HG02623 (cell line): ENCODE results near the gene MED9.
A peak's percentile ranks its signal among the peaks of the same experiment; 100 is the strongest.
"Not testable (repeated sequence)": the region's sequence is repeated elsewhere in the genome, so short reads cannot be mapped to it uniquely, and the experiment has no call there.

Experiments
- ATAC-seq: cut with Tn5 transposase; IDR thresholded peaks from one replicate; pipeline ENCODE4 v1.9.1; 2021; ENCODE audit warnings: moderate library complexity; ENCODE audit not compliant: unreplicated experiment

The MED9 gene, protein sequence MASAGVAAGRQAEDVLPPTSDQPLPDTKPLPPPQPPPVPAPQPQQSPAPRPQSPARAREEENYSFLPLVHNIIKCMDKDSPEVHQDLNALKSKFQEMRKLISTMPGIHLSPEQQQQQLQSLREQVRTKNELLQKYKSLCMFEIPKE

DNA sequence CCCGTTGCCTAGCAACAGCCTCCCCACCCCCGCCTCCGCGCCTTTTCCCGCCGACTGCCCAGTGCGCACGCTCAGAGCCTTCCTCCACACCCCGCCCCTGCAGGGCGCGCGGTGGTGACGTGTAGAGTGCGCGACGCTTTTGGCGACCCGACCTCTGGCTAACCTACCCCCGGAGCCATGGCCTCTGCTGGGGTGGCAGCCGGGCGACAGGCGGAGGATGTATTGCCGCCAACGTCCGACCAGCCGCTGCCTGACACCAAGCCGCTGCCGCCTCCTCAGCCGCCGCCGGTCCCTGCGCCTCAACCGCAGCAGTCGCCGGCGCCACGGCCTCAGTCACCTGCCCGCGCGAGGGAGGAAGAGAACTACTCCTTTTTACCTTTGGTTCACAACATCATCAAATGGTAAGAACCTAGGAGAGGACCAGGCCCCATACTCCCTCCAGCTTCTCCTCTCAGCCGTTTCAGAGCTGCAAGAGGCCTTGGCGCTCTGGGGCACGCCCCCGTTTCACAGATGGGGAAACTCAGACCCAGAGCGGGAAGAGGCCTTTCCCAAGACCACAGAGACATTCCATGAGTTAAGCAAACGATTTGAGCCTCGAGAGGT is at the start of gene MED9:
Gene MED9, plus strand, starts transcription at position 136 of the 603 bp plus-strand sequence. Its CDS starts 42 bp downstream, at position 178.
- peak; percentile 85 for ATAC-seq

DNA sequence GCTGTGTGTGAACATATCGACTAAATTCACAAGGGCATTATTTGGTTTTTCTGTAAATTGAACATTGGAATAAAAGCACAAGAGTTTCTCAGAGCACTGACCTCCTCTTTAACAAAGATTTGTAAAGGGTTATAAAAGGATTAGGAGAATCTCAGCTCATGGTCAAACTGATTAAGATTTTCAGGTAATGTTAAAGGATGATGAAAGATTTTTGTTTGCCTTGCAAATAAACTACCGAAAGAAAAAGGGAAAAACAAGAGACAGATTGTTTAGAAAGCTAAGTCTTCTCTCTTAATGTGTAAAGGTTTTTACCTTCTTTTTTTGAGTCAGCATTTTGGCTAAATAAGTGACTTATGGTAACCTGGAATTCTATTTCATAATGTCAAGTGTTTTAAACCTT is 47.6 kb upstream of the MED9 start:
- no peak for ATAC-seq

DNA sequence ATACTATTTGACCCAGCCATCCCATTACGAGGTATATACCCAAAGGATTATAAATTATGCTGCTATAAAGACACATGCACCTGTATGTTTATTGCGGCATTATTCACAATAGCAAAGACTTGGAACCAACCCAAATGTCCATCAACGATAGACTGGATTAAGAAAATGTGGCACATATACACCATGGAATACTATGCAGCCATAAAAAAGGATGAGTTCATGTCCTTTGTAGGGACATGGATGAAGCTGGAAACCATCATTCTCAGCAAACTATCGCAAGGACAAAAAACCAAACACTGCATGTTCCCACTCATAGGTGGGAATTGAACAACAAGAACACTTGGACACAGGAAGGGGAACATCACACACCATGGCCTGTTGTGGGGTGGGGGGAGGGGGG is 45.9 kb upstream of the MED9 start:
- not testable (repeated sequence) for ATAC-seq

DNA sequence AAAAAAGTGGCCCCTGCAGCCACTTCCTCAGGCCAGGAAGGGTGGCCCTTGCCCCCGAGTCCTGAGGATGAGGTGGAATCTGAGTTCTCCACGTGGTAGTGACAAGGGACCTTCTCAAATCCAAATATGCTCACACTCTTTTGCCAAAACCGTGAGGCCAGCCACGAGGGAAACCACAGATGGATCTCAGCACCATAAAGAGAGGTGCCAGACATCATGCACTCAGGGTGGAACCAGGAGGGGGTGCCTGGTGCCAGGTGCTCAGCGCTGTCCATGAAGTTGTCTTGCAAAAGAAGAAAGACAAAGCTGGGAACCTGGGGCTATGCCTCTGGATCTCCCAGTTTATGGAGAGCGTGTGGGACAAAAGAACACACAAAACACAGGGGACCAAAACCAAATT is 45.2 kb upstream of the MED9 start:
- ATAC-seq: no peak

DNA sequence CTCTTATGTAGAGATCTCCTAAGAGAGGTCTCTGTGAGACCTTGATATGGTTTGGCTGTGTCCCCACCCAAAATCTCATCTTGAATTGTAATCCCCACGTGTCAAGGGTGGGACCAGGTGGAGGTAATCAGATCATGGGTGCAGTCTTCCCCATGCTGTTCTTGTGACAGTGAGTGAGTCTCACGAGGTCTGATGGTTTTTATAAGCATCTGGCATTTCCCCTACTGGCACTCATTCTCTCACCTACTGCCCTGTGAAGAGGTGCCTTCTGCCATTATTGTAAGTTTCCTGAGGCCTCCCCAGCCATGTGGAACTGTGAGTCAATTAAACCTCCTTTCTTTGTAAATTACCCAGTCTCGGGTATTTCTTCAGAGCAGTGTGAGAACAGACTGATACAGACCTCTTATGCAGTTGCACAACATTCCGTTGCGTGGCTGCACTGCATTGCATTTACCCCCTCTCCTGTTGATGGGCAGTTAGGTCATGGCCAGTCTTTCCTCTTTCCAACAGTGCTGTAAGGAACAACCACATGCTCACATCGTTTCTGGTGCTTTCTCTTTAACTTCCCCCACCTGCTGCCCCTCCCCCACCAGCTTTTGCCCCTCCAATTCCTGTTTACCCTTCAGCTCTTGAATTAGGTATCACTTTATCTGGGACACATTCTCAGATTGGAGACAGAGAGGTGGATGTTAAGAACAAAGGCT is 43.6 kb upstream of the MED9 start:
- no peak for ATAC-seq

DNA sequence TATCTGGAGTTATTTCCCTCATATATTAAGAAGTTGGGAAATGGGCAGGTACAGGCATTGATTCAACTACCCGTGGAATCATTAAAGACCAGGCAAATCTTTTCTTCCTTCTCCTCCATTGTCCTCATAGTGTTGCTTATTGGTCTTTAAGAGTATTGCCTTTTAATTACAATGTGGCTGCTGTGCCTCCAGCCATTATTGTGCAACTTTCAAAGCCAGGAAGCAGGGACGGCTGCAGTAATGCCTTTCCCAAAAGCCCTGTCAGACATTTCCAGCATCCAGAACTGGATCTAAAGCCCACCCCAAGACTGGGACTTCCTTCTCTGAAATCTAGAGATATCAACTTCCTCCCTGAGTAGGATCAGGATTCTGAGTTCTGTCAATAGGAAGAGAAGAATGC is 42.3 kb upstream of the MED9 start:
- ATAC-seq: no peak

DNA sequence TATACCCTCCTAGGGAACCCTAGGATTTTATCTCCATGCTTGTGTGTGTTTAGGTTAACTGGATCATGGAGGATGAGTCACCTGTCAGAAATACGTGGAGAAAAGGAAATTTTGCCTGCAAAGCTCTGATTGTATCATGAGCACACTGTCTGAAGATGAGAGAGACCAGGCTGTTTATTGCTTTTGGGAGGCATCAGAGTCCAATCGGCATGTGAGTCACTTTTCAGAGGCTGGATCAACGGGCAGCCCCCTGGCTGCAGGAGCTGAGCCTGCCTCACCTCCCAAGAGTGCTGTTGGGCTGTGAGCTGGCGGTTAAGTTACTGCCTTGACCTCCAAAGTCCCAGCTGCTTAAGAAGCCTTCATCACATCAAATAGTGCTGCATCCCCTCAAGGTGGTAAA is 41.5 kb upstream of the MED9 start:
- no peak for ATAC-seq

DNA sequence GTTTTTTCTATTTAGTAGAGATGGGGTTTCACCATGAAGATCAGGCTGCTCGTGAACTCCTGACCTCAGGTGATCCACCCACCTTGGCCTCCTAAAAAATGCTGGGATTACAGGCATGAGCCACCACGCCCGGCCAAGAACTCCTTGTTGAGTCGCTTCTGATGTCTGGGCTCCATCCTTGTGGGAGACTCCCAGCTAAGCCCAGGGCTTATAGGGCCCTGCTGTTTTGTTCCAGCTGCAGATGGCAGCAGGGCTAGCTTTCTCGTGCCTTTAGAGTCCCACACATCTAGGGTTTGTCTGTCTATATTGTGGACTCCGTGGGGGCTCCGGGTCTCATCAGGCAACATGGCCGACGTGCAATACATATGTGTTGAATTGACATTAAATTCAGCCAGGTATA is 39.3 kb upstream of the MED9 start:
- no peak for ATAC-seq

DNA sequence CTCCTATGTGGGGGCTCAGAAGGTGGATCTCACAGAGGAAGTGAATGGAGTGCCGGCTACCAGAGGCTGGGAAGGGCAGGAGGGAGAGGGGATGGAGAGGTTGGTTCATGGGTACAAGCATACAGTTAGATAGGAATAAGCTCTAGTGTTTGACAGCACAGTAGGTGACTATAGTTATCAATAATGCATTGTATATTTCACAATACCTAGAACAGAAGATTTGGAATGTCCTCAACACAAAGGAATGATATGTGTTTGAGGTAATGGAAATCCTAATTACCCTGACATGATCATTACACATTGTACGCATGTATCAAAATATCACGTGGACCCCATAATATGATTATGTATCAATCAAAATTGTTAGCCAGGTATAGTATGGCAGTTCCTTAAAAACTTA is 38.9 kb upstream of the MED9 start:
- ATAC-seq: no peak

DNA sequence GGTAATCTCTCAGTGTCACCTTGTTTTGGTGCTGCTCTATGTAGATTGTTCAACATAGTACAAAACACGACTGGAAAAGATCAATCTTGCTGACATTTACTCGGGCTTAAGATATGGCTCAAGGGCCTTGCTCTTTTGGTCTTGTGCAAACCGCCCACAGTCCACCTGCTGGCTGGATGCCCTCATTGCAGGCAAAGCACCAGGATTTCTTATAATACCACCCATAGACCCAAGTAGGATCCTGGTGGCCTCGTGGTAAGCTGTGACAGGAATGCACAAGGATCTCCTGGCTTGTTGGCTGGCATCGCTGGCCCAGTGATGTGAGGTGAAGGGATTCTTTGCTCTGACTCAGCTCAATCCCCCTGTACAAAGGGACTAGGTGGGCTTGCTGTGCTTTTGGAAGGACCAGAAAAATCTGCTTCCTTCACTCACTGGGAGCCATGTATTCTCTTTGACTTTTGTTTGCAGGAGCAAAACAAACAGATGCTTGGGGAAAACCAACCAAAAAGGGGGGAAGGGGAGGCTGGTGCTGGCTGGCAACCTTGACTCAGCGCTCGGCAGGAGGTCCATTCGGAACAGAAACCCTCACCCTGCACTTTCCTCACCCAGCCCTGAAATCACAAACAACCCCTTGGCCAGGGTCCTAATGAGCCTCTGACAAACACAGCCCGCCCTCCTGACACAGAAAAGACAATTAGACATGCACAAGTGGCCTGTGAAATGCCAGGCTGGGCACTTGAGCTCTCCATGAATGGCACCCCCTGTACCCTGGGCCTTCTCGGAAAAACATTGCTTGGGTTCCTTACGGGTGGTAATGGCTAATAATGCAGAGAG is 36.6 kb upstream of the MED9 start:
- no peak for ATAC-seq

DNA sequence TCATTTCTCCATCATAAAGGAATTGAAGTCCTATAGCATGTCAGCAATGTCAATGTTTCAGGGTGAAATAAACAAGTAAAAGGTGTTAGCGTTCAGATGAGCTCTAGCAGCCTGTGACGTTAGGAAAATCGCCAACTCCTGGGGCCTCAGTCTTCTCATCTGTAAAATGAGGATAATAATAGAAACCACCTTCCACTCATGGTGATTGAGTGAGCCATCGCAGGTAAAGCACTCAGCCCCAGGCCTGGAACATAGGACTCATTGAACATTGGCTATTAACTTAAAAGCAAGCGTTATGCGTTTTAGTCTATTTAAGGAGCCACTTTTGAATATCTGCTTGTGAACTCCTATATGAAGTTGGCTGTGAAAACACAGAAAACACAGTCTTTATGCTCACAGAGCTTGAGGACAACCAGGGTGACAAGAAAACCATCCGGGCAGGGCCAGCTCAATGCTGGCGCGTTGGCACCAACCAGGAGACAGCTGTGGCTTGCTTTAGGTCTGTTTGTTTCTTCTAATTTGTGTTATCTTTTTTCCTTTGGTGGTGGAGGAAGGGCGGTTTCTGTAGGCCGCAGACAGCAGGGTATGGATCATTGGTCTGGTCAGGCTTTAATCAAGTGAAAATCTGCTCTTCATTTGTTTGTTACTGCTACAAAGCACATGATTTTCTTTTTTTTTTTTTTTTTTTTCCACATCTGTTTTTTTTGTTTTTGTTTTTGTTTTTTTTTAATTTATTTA is 35.7 kb upstream of the MED9 start:
- no peak for ATAC-seq

DNA sequence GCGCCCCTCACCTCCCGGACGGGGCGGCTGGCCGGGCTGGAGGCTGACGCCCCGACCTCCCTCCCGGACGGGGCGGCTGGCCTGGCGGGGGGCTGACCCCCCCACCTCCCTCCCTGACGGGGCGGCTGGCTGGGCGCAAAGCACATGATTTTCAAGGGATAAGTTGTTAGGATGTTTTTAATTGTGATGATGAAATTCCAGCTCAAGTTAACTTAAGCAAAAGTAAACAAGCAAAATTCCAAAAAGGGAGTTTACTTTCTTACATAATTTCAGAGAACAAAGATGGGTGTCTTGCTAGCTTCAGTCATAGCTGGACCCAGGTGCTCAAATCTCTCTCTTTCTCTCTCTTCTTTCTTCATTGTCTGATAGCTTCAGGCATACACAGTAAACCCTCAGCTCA is 33.6 kb upstream of the MED9 start:
- ATAC-seq: no peak

DNA sequence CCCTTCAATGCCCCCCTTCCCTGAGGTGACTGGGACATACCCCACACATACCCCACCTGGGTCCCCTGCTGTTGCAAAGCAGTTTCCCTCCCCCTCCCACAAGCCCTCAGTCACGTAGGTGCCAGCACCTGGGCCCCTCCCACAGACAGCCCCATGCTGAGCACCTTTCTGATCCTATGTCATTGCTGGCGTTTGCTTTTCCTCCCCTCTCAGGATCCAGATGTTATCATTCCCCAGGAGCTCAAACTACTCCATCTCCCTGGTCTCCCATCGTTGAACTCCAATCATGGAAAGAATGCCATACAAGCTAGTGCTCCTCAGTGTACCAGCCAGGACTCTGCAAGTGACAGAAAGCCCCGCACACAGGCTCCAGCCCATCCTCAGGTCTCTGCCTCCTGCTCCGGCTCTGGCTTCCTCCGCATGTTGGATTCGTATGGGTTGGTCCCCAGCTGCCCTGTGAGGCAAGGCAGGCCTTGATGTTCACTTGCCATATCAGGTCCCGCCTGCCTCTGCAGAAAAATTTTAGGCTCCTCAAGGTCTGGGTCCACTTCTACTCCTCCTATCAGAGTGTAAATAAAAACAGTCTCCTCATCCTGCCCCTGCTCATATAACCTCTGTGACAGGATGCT is 31.4 kb upstream of the MED9 start:
- no peak for ATAC-seq

DNA sequence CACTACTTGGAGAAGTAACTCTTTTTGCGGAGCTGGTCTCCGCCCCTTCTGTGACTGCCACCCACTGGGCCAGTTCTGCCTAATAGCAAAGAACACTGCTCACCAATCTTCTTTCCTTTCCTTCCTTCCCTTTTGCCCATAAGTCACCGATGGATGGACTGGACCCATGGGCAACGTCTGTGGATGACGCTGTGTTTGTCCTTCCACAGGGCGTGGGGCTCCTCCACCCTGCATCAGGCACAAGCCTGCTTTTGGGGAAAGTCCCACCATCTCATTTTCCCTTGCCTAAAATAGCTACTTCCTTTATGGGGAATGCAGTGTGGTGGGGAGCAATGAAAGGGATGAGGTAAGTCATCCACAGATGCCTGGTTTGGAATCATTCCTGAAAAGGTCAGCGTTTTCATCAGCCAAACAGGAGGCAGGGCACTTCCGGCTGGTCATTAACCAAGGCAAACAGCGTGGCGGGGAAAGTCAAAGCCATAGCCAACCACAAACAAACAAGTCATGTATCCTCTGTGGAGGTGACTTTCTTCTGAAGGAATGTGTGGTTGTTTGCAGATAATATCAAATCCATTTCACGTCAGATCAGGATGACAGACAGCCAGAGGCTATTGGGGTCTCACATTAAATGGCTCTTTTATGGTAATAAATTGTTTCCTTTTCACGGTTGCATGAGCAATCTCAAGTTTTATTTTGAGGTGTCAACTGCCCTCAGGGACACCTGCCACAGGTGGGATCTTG is 30.7 kb upstream of the MED9 start:
- ATAC-seq: no peak

DNA sequence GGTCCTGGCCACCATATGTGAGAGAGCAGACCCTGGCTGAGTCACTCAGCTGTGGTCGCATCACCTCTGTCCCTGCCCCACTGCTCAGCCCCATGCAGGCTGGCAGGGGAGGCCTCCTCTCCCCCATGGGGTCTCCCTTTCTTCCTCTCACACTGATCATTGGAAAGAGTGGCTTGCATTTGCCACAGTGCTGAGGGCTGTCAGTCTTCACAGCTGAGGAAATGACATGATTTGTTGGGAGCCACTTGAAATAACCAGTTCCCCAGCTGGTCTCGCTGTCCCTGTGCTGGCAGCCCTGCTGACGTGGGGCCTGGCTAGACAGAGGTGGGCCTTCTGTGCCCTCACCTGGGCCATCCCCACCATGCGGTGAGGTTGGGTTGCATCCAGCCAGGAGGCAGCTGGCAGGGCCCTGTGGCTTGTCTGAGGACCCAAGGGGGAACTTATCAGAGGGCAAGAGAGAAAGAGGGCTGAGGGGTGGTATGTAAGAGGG is 30.1 kb upstream of the MED9 start:
- ATAC-seq: no peak

DNA sequence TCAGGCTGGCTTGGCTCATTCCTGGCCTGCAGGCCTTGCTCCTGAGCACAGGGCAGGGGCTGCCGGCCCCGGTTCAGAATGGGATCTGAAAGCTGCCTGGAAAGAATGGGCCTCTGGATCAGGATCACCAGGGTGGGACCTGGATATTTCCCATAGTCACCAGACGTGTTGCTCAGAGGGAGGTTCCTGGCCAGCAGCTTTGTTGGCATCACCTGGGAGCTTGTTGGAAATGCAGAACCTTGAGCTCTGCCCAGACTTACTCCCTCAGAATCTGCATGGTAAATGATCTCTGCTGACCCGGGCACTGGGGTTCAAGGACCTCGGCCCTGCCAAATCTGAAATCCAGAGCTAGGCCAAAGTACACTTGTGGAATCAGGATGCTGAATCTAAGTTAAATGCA is 29.5 kb upstream of the MED9 start:
- no peak for ATAC-seq

DNA sequence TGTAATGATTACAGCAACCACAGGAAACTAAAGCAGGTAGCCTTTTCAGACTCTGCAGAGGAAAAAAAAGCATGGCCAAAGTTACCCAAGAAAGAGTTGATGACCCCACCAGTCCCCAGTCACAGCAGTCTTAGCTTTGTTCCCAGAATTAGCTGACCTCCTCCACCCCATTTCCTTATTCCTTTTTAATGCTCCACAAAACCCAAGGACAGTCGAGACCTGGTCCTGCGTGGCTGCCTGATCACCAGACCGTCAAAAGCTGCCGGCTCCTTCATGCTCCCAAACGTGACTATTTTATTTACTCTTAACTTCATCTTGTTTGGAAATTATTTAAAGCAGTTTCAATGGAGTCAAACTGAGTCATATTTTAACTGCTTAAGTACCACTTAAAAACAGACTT is 28.7 kb upstream of the MED9 start:
- ATAC-seq: no peak

DNA sequence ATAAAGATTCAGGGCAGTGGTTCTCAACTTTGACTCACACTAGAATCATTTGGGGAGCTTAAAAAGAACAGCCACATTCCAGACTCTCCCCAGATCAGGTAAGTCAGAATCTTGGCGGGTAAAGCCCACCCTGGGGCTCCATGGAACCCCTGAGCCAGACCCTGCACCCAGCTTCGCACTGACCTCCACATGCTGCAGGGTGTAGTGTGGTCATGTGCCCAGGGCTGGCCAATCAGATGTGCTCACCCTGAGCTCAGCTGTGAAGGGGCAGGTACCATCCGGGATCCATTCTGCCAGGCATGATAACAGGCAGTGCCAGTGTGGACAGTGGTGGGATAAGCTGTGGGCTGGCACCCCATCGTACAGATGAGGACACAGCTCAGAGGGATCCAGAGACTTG is 28.1 kb upstream of the MED9 start:
- no peak for ATAC-seq

DNA sequence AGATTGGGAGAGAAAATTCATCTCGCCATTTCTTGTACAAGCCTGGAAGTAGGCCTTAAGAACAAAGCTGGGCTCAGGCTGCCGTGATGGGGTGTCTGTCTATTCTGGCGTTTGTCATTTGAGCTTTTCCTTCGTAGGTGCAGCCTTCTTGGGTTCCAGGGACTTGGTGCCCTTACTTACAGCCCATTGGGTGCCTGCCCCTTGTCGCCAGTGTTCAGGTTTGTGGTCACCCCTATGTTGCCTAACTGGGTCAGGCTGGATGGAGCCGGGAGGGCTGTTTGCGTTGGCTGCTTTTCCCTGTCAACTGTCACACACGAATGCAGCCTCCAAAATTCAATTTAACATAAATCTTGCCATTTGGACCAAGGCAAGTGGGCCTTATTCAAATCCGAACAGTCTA is 23.7 kb upstream of the MED9 start:
- ATAC-seq: no peak

DNA sequence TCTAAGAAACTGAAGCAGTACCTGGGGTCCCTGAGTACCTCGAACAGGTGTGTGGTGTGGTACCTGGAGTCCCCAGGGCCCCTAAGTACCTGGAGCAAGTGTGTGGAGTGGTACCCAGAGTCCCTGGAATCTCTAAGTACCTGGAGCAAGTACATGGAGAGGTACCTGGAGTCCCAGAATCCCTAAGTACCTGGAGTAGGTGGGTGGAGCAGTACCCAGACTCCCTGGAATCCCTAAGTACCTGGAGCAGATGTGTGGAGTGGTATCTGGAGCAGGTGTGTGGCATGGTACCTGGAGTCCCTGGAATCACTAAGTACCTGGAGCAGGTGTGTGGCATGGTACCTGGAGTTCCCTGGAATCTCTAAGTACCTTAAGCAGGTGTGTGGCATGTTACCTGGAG is 22.5 kb upstream of the MED9 start:
- ATAC-seq: no peak
